Measurements from ENCODE around the gene ERCC2. TPM values are rescaled to one million over a fixed set of nuclear protein-coding genes. Genes with fewer than 3 reads are reported as not detected.
"Not testable (repeated sequence)": the region's sequence is repeated elsewhere in the genome, so short reads cannot be mapped to it uniquely, and the experiment has no call there.

ERCC2 gene
- total RNA-seq, 2 experiments from 2014 or later = 26.1 to 26.8 TPM

GRCh38 chr19:45327404-45328143 is 42.8 kb downstream of the ERCC2 start:
- H3K9me3 Mint-ChIP-seq (ENCODE audit: low read depth) = no peaks in the 10 kb centered on the region
- no peak for ATAC-seq
- CTCF ChIA-PET = no interaction called here
- H3K4me1 Mint-ChIP-seq = peaks cover 3% of the 10 kb centered on the region
- no peak overlapping the region for H3K4me3 Mint-ChIP-seq
- no peaks in the 10 kb centered on the region for H3K36me3 Mint-ChIP-seq
- H3K27me3 Mint-ChIP-seq = peaks cover 27% of the 10 kb centered on the region
- DNase-seq = no peak
- no peak overlapping the region for H3K27ac Mint-ChIP-seq

DNA sequence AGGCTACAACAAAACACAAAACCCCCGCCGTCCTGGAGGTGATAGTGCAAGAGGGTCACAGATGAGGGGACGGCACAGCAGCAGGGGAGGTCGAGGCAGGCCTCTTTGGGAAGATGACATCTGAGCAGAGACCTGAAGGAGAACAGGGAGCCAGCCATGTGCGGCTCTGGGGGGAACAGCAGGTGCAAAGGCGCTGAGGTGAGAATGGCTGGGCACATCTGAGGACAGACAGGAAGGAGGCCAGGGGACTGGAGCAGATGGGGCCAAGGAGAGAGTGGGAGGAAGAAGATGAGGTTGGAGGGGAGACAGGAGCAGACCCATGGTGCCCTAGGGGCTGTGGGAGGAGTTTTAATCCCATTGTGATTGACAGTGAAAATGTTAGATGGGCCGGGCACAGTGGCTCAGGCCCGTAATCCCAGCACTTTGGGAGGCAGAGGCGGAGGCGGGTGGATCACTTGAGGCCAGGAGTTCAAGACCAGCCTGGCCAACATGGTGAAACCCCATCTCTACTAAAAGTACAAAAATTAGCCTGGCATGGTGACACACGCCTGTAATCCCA is 45.9 kb downstream of the ERCC2 start:
- CTCF ChIA-PET = interaction anchor here (2.0 kb wide), 1 partner anchor 13 kb away, joined by 6 read pairs; no protein-coding TSS in a partner anchor
- H3K27me3 Mint-ChIP-seq = peaks cover 34% of the 10 kb centered on the region
- H3K9me3 Mint-ChIP-seq (ENCODE audit: low read depth) = no peaks in the 10 kb centered on the region
- no peak for DNase-seq
- H3K36me3 Mint-ChIP-seq = no peaks in the 10 kb centered on the region
- no peak for ATAC-seq
- H3K4me1 Mint-ChIP-seq = peaks cover 3% of the 10 kb centered on the region
- H3K4me3 Mint-ChIP-seq = no peak overlapping the region
- no peak overlapping the region for H3K27ac Mint-ChIP-seq

GRCh38 chr19:45323671-45324081 is 46.7 kb downstream of the ERCC2 start:
- ATAC-seq = no peak
- Mint-ChIP-seq H3K27ac (no peak overlapping the region), H3K9me3 (ENCODE audit: low read depth) (no peaks in the 10 kb centered on the region), H3K27me3 (peaks cover 32% of the 10 kb centered on the region), H3K4me1 (peaks cover 3% of the 10 kb centered on the region), H3K4me3 (no peak overlapping the region), H3K36me3 (no peaks in the 10 kb centered on the region)
- CTCF ChIA-PET = interaction anchor here (2.0 kb wide), 1 partner anchor 14 kb away, joined by 6 read pairs; no protein-coding TSS in a partner anchor
- DNase-seq = no peak

DNA sequence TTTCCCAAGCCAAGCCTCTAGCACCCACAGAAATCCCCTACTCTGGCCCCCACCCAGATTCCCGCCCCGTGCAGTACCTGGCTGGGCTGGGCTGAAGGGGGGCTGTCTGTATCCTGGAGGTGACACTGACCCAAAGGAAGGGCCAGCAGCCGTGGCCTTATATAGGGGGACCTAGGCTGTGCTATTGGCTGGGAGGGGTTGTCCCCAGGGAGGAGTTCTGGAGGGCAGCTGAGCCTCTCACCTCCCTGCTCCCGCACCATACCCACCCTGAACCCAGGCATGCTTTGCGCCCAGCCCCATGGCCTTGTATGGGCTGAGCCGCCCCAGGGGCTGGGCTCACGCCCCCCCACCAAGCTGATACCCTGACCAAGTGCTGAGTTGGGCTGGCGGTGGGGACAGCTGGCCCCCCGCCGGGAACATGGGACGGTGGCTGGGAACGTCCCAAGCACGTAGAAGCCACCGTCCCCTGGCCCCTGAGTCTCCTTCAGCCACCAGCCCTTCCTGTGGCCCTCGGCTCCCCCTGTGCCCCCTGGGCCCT is 47.6 kb downstream of the ERCC2 start, which contains the start of gene CKM:
TSS of gene CKM (minus strand) at position 132 of the 538 bp plus-strand sequence. CDS start 3,162 bp downstream, outside the sequence.
- Mint-ChIP-seq H3K4me1 (peaks cover 3% of the 10 kb centered on the region), H3K36me3 (no peaks in the 10 kb centered on the region), H3K27me3 (peaks cover 28% of the 10 kb centered on the region), H3K4me3 (no peak within 1 kb of the TSS), H3K9me3 (ENCODE audit: low read depth) (no peaks in the 10 kb centered on the region), H3K27ac (no peak within 1 kb of the TSS)
- DNase-seq (no peak), ATAC-seq (no peak)
- CTCF ChIA-PET = no interaction called here

DNA sequence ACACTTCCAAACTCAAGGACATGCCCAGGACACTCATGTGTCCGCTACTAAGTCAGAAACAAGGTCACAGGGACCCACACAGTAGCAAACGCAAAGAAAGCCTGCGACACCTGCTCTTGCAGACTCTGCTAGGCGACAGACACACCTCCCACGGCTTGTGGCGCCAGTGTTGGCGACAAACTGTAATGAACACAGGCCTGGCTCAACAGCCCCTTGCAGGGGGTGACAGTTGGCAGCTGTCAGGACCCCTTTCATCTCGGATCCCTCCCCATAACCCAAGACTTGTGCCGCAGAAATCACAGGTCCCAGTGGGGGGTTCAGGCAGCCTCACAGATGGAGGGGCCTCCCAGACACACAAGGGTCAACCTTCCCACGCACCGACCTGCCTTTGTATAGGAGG is 48.1 kb downstream of the ERCC2 start:
- DNase-seq = no peak
- Mint-ChIP-seq H3K4me1 (peaks cover 3% of the 10 kb centered on the region), H3K36me3 (no peaks in the 10 kb centered on the region), H3K9me3 (ENCODE audit: low read depth) (no peaks in the 10 kb centered on the region), H3K27me3 (peaks cover 32% of the 10 kb centered on the region), H3K27ac (no peak overlapping the region), H3K4me3 (no peak overlapping the region)
- CTCF ChIA-PET = no interaction called here
- ATAC-seq = no peak

GRCh38 chr19:45321848-45322247 is 48.5 kb downstream of the ERCC2 start:
- Mint-ChIP-seq H3K27ac (no peak overlapping the region), H3K36me3 (no peaks in the 10 kb centered on the region), H3K27me3 (peaks cover 33% of the 10 kb centered on the region), H3K4me1 (peaks cover 3% of the 10 kb centered on the region), H3K4me3 (no peak overlapping the region), H3K9me3 (ENCODE audit: low read depth) (no peaks in the 10 kb centered on the region)
- no peak for ATAC-seq
- CTCF ChIA-PET = interaction anchor here (1.9 kb wide), 1 partner anchor 17 kb away, joined by 5 read pairs; no protein-coding TSS in a partner anchor
- no peak for DNase-seq

- CTCF ChIA-PET = interaction anchor here (1.9 kb wide), 1 partner anchor 17 kb away, joined by 5 read pairs; no protein-coding TSS in a partner anchor
- H3K27me3 Mint-ChIP-seq = peaks cover 39% of the 10 kb centered on the region
- H3K4me3 Mint-ChIP-seq = no peak overlapping the region
- ATAC-seq = no peak
- no peaks in the 10 kb centered on the region for H3K9me3 Mint-ChIP-seq (ENCODE audit: low read depth)
- DNase-seq = no peak
- no peak overlapping the region for H3K27ac Mint-ChIP-seq
- H3K36me3 Mint-ChIP-seq = no peaks in the 10 kb centered on the region
- H3K4me1 Mint-ChIP-seq = no peaks in the 10 kb centered on the region
Observed at GRCh38 chr19:45320997-45321775, 49.2 kb downstream of the ERCC2 start.

GRCh38 chr19:45315304-45315703 is 55.1 kb downstream of the ERCC2 start:
- H3K27ac Mint-ChIP-seq = no peak overlapping the region
- no peak for ATAC-seq
- H3K27me3 Mint-ChIP-seq = peaks cover 29% of the 10 kb centered on the region
- no peaks in the 10 kb centered on the region for H3K4me1 Mint-ChIP-seq
- no peak overlapping the region for H3K4me3 Mint-ChIP-seq
- DNase-seq = no peak
- H3K36me3 Mint-ChIP-seq = no peaks in the 10 kb centered on the region
- no peaks in the 10 kb centered on the region for H3K9me3 Mint-ChIP-seq (ENCODE audit: low read depth)
- CTCF ChIA-PET = interaction anchor here (0.6 to 2.0 kb wide), 2 partner anchors 17 to 24 kb away, joined by 3 to 4 read pairs; no protein-coding TSS in a partner anchor

DNA sequence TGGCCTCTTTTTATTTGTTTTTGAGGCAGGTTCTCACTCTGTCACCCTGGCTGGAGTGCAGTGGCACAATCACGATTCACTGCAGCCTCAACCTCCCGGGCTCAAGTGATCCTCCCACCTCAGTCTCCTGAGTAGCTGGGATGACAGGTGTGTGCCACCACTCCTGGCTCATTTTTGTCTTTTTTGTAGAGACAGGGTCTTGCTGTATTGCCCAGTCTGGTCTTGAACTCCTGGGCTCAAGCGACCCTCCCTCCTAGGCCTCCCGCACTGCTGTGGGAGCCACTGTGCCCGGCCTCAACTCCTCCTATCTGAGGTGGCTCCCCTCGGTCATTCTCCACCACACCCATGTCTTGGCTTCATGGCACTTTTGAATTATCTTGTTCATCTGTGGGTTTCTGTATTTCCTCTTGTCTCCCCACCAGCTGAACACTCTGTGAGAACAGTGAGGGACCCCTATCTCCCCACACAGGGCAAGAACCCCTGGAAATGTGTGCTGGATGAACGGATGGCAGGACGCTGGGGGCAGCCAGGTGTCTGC is 55.6 kb downstream of the ERCC2 start:
- H3K4me3 Mint-ChIP-seq = no peak overlapping the region
- CTCF ChIA-PET = interaction anchor here (0.6 to 2.0 kb wide), 2 partner anchors 18 to 24 kb away, joined by 3 to 4 read pairs; no protein-coding TSS in a partner anchor
- no peak overlapping the region for H3K27ac Mint-ChIP-seq
- H3K36me3 Mint-ChIP-seq = no peaks in the 10 kb centered on the region
- ATAC-seq (no peak), DNase-seq (no peak)
- peaks cover 29% of the 10 kb centered on the region for H3K27me3 Mint-ChIP-seq
- H3K4me1 Mint-ChIP-seq = no peaks in the 10 kb centered on the region
- no peaks in the 10 kb centered on the region for H3K9me3 Mint-ChIP-seq (ENCODE audit: low read depth)

DNA sequence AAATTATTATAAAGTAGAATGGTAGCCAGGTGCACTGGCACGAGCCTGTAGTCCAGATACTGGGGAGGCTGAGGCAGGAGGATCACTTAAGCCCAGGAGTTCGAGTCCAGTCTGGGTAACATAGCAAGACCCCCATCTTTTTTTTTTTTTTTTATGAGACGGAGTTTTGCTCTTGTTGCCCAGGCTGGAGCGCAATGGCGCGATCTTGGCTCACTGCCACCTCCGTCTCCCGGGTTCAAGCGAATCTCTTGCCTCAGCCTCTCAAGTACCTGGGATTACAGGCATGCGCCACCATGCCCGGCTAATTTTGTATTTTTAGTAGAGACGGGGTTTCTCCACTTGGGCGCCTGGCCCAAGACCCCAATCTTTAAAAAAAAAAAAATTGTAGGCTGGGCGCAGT is 58.1 kb downstream of the ERCC2 start:
- CTCF ChIA-PET; H3K27ac Mint-ChIP-seq; ATAC-seq; H3K4me3 Mint-ChIP-seq; DNase-seq; H3K4me1 Mint-ChIP-seq; H3K36me3 Mint-ChIP-seq; H3K9me3 Mint-ChIP-seq (ENCODE audit: low read depth): not testable (repeated sequence)
- peaks cover 26% of the 10 kb centered on the region for H3K27me3 Mint-ChIP-seq

DNA sequence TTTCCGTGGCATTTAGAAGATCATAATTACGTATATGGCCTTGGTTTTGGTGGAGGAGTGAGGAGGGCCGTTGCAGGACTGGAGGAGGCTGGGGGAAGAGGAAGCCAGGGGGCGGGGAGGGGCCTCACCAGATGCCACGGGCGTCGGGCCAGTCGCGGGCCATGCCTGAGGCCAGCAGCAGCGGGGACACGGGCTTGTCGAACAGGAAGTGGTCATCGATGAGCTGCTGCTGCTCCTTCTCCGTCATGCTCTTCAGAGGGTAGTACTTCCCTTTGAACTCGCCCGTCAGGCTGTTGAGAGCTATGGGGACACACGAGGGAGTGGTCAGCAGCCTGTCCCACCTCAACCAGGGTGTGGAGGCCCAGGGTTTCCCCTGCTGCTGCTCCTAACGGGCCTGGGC is 58.8 kb downstream of the ERCC2 start:
- DNase-seq = no peak
- no peaks in the 10 kb centered on the region for H3K4me1 Mint-ChIP-seq
- H3K27ac Mint-ChIP-seq = no peak overlapping the region
- no peaks in the 10 kb centered on the region for H3K36me3 Mint-ChIP-seq
- H3K9me3 Mint-ChIP-seq (ENCODE audit: low read depth) = no peaks in the 10 kb centered on the region
- no peak overlapping the region for H3K4me3 Mint-ChIP-seq
- ATAC-seq = no peak
- CTCF ChIA-PET = no interaction called here
- H3K27me3 Mint-ChIP-seq = peaks cover 22% of the 10 kb centered on the region

DNA sequence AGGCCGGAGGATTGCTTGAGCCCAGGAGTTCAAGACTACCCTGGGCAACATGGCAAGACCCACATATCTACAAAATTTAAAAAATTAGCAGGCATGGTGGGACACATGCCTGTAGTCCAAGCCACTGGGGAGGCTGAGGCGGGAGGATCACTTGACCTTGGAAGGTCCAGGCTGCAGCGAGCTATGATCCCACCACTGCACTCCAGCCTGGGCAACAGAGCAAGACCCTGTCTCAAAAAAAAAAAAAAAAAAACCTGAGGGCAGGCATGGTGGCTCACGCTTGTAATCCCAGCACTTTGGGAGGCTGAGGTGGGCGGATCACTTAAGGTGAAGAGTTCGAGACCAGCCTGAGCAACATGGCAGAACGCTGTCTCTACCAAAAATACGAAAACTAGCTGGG is 61.1 kb downstream of the ERCC2 start:
- H3K4me1 Mint-ChIP-seq; ATAC-seq; DNase-seq; H3K4me3 Mint-ChIP-seq; H3K27ac Mint-ChIP-seq; H3K36me3 Mint-ChIP-seq; H3K9me3 Mint-ChIP-seq (ENCODE audit: low read depth): not testable (repeated sequence)
- H3K27me3 Mint-ChIP-seq = peaks cover 10% of the 10 kb centered on the region
- CTCF ChIA-PET = interaction anchor here (0.5 kb wide), 1 partner anchor 126 kb away, joined by 3 read pairs; no protein-coding TSS in a partner anchor

DNA sequence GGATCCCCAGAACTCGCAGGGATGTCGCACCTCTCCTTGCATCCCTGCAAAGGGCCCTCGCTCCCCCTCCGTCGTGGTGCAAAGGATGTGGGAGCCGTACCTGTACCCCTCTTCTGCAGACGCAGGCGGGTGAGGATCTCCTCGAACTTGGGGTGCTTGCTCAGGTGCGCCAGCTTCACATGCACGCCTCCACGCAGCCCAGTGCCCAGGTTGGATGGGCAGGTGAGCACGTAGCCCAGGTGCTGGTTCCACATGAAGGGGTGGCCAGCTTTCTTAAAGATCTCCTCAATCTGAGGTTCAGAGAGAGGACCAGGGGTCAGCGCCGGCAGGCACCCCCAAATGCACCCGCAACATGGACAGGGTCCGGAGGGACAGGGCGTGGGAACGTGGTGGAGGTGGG is 63.0 kb downstream of the ERCC2 start:
- Mint-ChIP-seq H3K4me1 (no peaks in the 10 kb centered on the region), H3K27me3 (no peaks in the 10 kb centered on the region), H3K9me3 (ENCODE audit: low read depth) (no peaks in the 10 kb centered on the region), H3K27ac (no peak overlapping the region), H3K36me3 (no peaks in the 10 kb centered on the region), H3K4me3 (no peak overlapping the region)
- DNase-seq (no peak), ATAC-seq (no peak)
- CTCF ChIA-PET = interaction anchor here (0.6 kb wide), 1 partner anchor 50 kb away, joined by 3 read pairs; no protein-coding TSS in a partner anchor
